Lung (tissue), 12 donors: Measurements from ENCODE around the gene TECR. TPM values are rescaled to one million over a fixed set of nuclear protein-coding genes. Genes with fewer than 3 reads are reported as not detected.

ENCODE experiments used
- ATAC-seq: fragments of 200-7000 bp; cut with Tn5 transposase; one replicate; pipeline ENCODE4 v1.9.1; 2020; ENCODE audit warnings: moderate number of reproducible peaks; ENCODE audit not compliant: insufficient read depth, low FRiP score
- DNase-seq, 3 donors: peaks; one replicate each; pipeline ENCODE4 v3.0.0-alpha.2; 2013 to 2017
- H3K27ac ChIP-seq, 2 donors: one replicate each; pipeline ENCODE4 v1.5.1; 2013; ENCODE audit warnings: mild to moderate bottlenecking in 2 of 2, moderate library complexity in 2 of 2, control low read depth in 1 of 2, inconsistent platforms in 1 of 2, low read depth in 1 of 2, low read length in 1 of 2
- H3K27me3 ChIP-seq, 3 donors: one replicate each; pipeline ENCODE4 v1.5.1; 2013; ENCODE audit warnings: low read length in 2 of 3; ENCODE audit not compliant: control insufficient read depth in 3 of 3, insufficient read depth in 3 of 3
- H3K36me3 ChIP-seq, 4 donors: one replicate each; pipeline ENCODE4 v1.5.1; 2013; ENCODE audit warnings: low read length in 4 of 4, mild to moderate bottlenecking in 1 of 4, moderate library complexity in 1 of 4; ENCODE audit not compliant: control insufficient read depth in 4 of 4, insufficient read depth in 4 of 4
- H3K4me1 ChIP-seq, 5 donors: one replicate each; pipeline ENCODE4 v1.5.1; 2013; ENCODE audit warnings: low read length in 5 of 5, mild to moderate bottlenecking in 2 of 5, moderate library complexity in 1 of 5; ENCODE audit not compliant: control insufficient read depth in 5 of 5, insufficient read depth in 5 of 5
- H3K4me3 ChIP-seq: one replicate; pipeline ENCODE4 v1.5.1; 2013; ENCODE audit warnings: mild to moderate bottlenecking, control low read depth, moderate library complexity
- H3K9ac ChIP-seq, 2 donors: one replicate each; pipeline ENCODE4 v1.5.1; 2013; ENCODE audit warnings: low read length in 2 of 2, control low read depth in 1 of 2; ENCODE audit not compliant: insufficient read depth in 1 of 2
- H3K9me3 ChIP-seq, 4 donors: one replicate each; pipeline ENCODE4 v1.5.1; 2013; ENCODE audit warnings: low read length in 3 of 4, mild to moderate bottlenecking in 1 of 4, moderate library complexity in 1 of 4; ENCODE audit not compliant: control insufficient read depth in 4 of 4, insufficient read depth in 3 of 4
- CTCF ChIP-seq: IDR thresholded peaks from 2 replicates; pipeline ENCODE4 v1.5.1; 2012; ENCODE audit warnings: mild to moderate bottlenecking; ENCODE audit errors: control extremely low read depth, extremely low read depth
- WGBS, 2 donors: extraction: QIAGEN DNeasy Blood & Tissue Kit; methylation state at CpG; one replicate each; pipeline ENCODE4 v1.1.7; 2013; 5-methylcytosine and 5-hydroxymethylcytosine counted together
- polyA plus RNA-seq, 2 donors: library from polyadenylated mRNA; stranded (reverse); fragments of 200-250 nt; gene quantifications; one replicate each; pipeline ENCODE4 v1.2.1, GENCODE V29; 2013
- total RNA-seq, 2 donors: library from RNA; depleted of rRNA in 1 of 2; stranded (reverse); fragments of >200 nt in 1 of 2; gene quantifications; one replicate each; pipeline ENCODE4 v1.2.1, GENCODE V29; 2014 to 2021
- donor health status: control.
- donor health status: control.
- donor health status: Bipolar disorder and iron deficiency.
- donor health status: healthy.
- donor health status: DM: yes; HTN: yes; CAD: no.

Gene TECR
- total and polyA plus RNA-seq, 4 donors, result 32.7 to 193 (median 121) TPM

- ATAC-seq (no peak), DNase-seq (no peak)
- Histone ChIP-seq H3K4me1 (peaks cover 0 to 5% (median 2%) of the 10 kb centered on the region in 5 donors), H3K9me3 (no peaks in the 10 kb centered on the region), H3K27me3 (no peaks in the 10 kb centered on the region), H3K27ac (no peak overlapping the region), H3K36me3 (peaks cover 0 to 7% (median 2%) of the 10 kb centered on the region in 4 donors), H3K9ac (no peak overlapping the region), H3K4me3 (no peak overlapping the region)
- TF ChIP-seq CTCF, result no peak
- WGBS, 2 donors, result 92 to 96% methylated on average over 34 to 35 of the region's 35 CpGs
These were observed 23.9 kb downstream of the TECR start for GRCh38 chr19:14553042-14553938.

- no peak overlapping the region for H3K4me3 ChIP-seq
- H3K4me1 ChIP-seq, result peaks cover 0 to 5% (median 2%) of the 10 kb centered on the region in 5 donors
- no peak for ATAC-seq
- WGBS, 2 donors, result 77 to 82% methylated on average over 9 of the region's 9 CpGs
- DNase-seq, result no peak
- H3K36me3 ChIP-seq, result peaks cover 0 to 6% (median 2%) of the 10 kb centered on the region in 4 donors
- H3K27me3 ChIP-seq, result no peaks in the 10 kb centered on the region
- no peak overlapping the region for H3K27ac ChIP-seq
- H3K9me3 ChIP-seq, result no peaks in the 10 kb centered on the region
- no peak overlapping the region for H3K9ac ChIP-seq
- no peak for TF ChIP-seq CTCF
These were observed 24.5 kb downstream of the TECR start for GRCh38 chr19:14553939-14554243.

GRCh38 chr19:14554382-14554812 is 25.0 kb downstream of the TECR start:
- Histone ChIP-seq H3K36me3 (peaks cover 0 to 6% (median 2%) of the 10 kb centered on the region in 4 donors), H3K27me3 (no peaks in the 10 kb centered on the region), H3K4me1 (peaks cover 0 to 5% (median 2%) of the 10 kb centered on the region in 5 donors), H3K9me3 (no peaks in the 10 kb centered on the region), H3K9ac (no peak overlapping the region), H3K4me3 (no peak overlapping the region), H3K27ac (no peak overlapping the region)
- TF ChIP-seq CTCF, result no peak
- ATAC-seq (no peak), DNase-seq (no peak)
- WGBS, 2 donors, result 68 to 70% methylated on average over 6 of the region's 6 CpGs
